Measurements from ENCODE around the gene LMO2. TPM values are rescaled to one million over a fixed set of nuclear protein-coding genes. Genes with fewer than 3 reads are reported as not detected.

Gene LMO2
- total and polyA plus RNA-seq, 2 of the 13 experiments (the other 11 are each of a cell fraction or from before 2014, with no cell fraction given) = not detected

- BruUV-seq (replicated peaks) = no TSS peak
- Histone ChIP-seq H3K9ac (ENCODE audit: insufficient read depth, low read depth, low read length) (no peak overlapping the region), H4K20me1 (ENCODE audit: insufficient read depth, low read length) (no peaks in the 10 kb centered on the region), H3K4me2 (ENCODE audit: low read depth, low read length) (no peak overlapping the region), H3K4me3 (replicated peaks in 1 of 3; ENCODE audit: insufficient read depth in 1 of 3, low read depth in 2 of 3, low read length in 3 of 3) (no peak overlapping the region), H3K36me3 (replicated peaks in 1 of 2; ENCODE audit: control insufficient read depth in 1 of 2, insufficient read depth in 2 of 2, low read length in 2 of 2) (no peaks in the 10 kb centered on the region), H3K4me1 (ENCODE audit: insufficient read depth, low read length) (no peaks in the 10 kb centered on the region), H3K79me2 (ENCODE audit: insufficient read depth, low read length) (no peaks in the 10 kb centered on the region), H3K9me3 (ENCODE audit: low read length) (no peaks in the 10 kb centered on the region), H2AFZ (ENCODE audit: low read length) (no peak overlapping the region), H3K27me3 (ENCODE audit: control insufficient read depth in 1 of 2, insufficient read depth in 2 of 2, low read length in 2 of 2) (peaks cover 8 to 81% of the 10 kb centered on the region in 2 experiments), H3K27ac (ENCODE audit: extremely low read length, insufficient read depth, low read length) (no peak overlapping the region)
- TF ChIP-seq ZNF687 (CRISPR knock-in tag; IDR thresholded peaks at IDR 0.05) (peak; percentile 23; the same call in 1 of the 2 replicates), ZNF230 (CRISPR knock-in tag; IDR thresholded peaks at IDR 0.05) (no peak), ZNF619 (CRISPR knock-in tag; IDR thresholded peaks at IDR 0.05) (no peak), MAX (IDR thresholded peaks at IDR 0.05) (peak; percentile 36; the same call in 1 of the 2 replicates), NCOA5 (CRISPR knock-in tag; IDR thresholded peaks at IDR 0.05) (no peak), ZNF263 (CRISPR knock-in tag; IDR thresholded peaks at IDR 0.05) (no peak), POLR2G (IDR thresholded peaks at IDR 0.05; ENCODE audit: low read depth, low read length) (no peak), THAP8 (CRISPR knock-in tag; IDR thresholded peaks at IDR 0.05; ENCODE audit: borderline replicate concordance) (no peak), ZNF260 (CRISPR knock-in tag; IDR thresholded peaks at IDR 0.05; ENCODE audit: borderline replicate concordance, low read depth) (no peak)
- DNase-seq (ENCODE audit: low spot score) (no peak), FAIRE-seq (no peak), ATAC-seq (peak; percentile 60)
- in situ Hi-C loops (cut with HindIII; ENCODE audit: extremely low pct_ligation_motif_present, low pct_unique_long_range_greater_than_20kb) (loop anchor here (25.0 kb wide), 1 partner anchor 498 kb away; the partner anchor contains the start of gene ABTB2), intact Hi-C loops (cut with micrococcal nuclease; ENCODE audit: unreplicated experiment) (no loop called here)
- CTCF ChIA-PET (ENCODE audit: low intra/inter-chr PET ratio, low total read pairs) = no interaction called here
- WGBS (ENCODE audit: low lambda C conversion rate) = 10% methylated on average over 2 of the region's 16 CpGs
- POLR2A ChIA-PET = no interaction called here
These were observed 27.4 kb downstream of the LMO2 start for GRCh38 chr11:33864479-33864878.
